Mammary epithelial cell (primary cell): Measurements from ENCODE around the gene CPB2.

Experiments
- CTCF ChIP-seq, 2 donors: IDR thresholded peaks in 1 of 2; conservative IDR thresholded peaks in 1 of 2; 2 replicates each; pipeline ENCODE4 v1.5.1; 2011 to 2012; ENCODE audit warnings: inconsistent platforms in 2 of 2, low read length in 2 of 2, mild to moderate bottlenecking in 2 of 2, control low read depth in 1 of 2, low read depth in 1 of 2; ENCODE audit not compliant: insufficient read depth in 1 of 2; ENCODE audit errors: extremely low read depth in 1 of 2
- EZH2 ChIP-seq: IDR thresholded peaks from 2 replicates; pipeline ENCODE4 v1.6.1; 2012; ENCODE audit warnings: low read length, inconsistent platforms, borderline replicate concordance

GRCh38 chr13:46077265-46077664 lies 27.6 kb downstream of the CPB2 start:
- no peak for TF ChIP-seq CTCF (conservative IDR thresholded peaks at IDR 0.05 in 1 of 2, IDR thresholded peaks at IDR 0.05 in 1 of 2; ENCODE audit: extremely low read depth in 1 of 2, insufficient read depth in 1 of 2, low read depth in 1 of 2, low read length in 2 of 2)
- no peak for TF ChIP-seq EZH2
